ENCODE results near the gene RAD51.

The RAD51 gene

GRCh38 chr15:40771242-40771641 is 76.3 kb downstream of the RAD51 start:
- DNase-seq (ENCODE audit: extremely low read depth, low read depth) = no peak
- no peak overlapping the region for H3K4me3 ChIP-seq (replicated peaks; ENCODE audit: low read depth, low read length)
- TF ChIP-seq CTCF (IDR thresholded peaks at IDR 0.05; ENCODE audit: low read depth, low read length, missing control alignments) = no peak

- H3K4me3 ChIP-seq (replicated peaks; ENCODE audit: low read depth, low read length) = no peak overlapping the region
- TF ChIP-seq CTCF (IDR thresholded peaks at IDR 0.05; ENCODE audit: low read depth, low read length, missing control alignments) = no peak
- no peak for DNase-seq (ENCODE audit: extremely low read depth, low read depth)
These were observed 77.0 kb downstream of the RAD51 start for GRCh38 chr15:40772014-40772413.

GRCh38 chr15:40773496-40773895 is 78.5 kb downstream of the RAD51 start:
- no peak overlapping the region for H3K4me3 ChIP-seq (replicated peaks; ENCODE audit: low read depth, low read length)
- no peak for TF ChIP-seq CTCF (IDR thresholded peaks at IDR 0.05; ENCODE audit: low read depth, low read length, missing control alignments)
- no peak for DNase-seq (ENCODE audit: extremely low read depth, low read depth)

GRCh38 chr15:40773902-40774301 is 78.9 kb downstream of the RAD51 start:
- no peak for TF ChIP-seq CTCF (IDR thresholded peaks at IDR 0.05; ENCODE audit: low read depth, low read length, missing control alignments)
- no peak for DNase-seq (ENCODE audit: extremely low read depth, low read depth)
- H3K4me3 ChIP-seq (replicated peaks; ENCODE audit: low read depth, low read length) = no peak overlapping the region

DNA sequence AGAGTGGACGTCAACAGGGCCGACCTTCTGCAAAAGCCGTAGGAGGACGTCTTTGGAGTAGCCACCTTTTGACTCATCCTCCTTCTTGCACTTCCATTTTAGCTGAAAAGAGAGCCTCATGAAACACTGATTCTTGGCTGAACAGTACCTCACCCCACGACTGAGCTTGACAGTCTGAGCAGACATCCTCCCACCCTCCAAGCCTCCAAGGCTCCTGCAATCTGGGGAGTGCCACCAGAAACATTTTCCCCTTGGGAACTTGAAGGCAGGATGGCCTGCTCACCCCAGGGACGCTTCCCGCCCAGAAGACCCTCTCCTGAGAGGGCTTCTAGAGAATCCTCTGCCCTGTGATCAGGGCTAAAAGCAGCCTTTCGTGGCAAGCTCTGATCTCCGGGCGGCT is 80.0 kb downstream of the RAD51 start:
- no peak for TF ChIP-seq CTCF (IDR thresholded peaks at IDR 0.05; ENCODE audit: low read depth, low read length, missing control alignments)
- no peak overlapping the region for H3K4me3 ChIP-seq (replicated peaks; ENCODE audit: low read depth, low read length)
- DNase-seq (ENCODE audit: extremely low read depth, low read depth) = no peak

DNA sequence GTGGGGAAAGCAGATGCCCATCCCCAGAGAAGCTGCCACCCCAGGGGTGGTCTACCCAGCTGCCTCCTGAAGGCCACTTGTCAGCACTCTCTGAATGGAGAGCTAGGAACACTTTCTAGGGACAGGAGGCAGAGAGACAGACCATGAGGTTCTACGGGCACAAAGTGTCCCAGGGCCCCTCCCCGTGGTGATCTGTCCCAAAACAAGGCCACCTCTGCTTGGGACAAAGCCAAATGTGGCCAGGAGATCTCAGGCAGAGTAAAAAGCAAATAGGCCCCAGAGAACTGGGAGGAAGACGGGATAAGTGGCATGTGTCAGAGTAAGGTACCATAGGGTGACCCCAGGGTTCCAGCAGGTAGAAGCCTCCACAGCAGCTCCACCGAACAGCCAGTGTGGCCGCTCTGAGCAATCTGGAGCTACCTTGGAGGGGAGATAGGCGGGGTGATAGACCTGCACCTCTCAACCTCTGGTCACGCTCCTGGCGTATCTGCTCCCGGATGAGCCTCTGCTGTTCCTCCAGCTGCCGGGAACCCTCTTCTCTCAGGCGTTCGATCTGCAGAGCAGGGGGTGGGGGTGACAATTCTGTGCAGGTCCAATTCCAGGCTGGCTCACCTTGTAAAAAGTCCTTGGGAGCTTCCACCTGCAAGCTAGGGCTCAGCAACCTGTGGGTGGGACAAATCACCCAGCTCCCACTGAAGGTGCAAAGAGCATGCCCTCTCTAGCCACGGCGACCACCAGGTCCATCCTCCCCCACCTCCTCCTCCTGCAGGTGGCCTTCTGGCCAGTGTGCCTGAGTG is 81.0 kb downstream of the RAD51 start:
- DNase-seq (ENCODE audit: extremely low read depth, low read depth) = no peak
- no peak overlapping the region for H3K4me3 ChIP-seq (replicated peaks; ENCODE audit: low read depth, low read length)
- TF ChIP-seq CTCF (IDR thresholded peaks at IDR 0.05; ENCODE audit: low read depth, low read length, missing control alignments) = no peak
